A204.1 (cell line): ENCODE results near the gene RPGR.

Experiments used
- FAIRE-seq: peaks from 2 replicates; lab custom pipeline; 2012; peaks lifted over from hg19 to GRCh38; lab: Jason Lieb, UNC

RPGR gene

GRCh38 chrX:38327775-38328081 is 419 bp upstream of the RPGR start:
- FAIRE-seq = no peak

- FAIRE-seq = no peak
Observed at GRCh38 chrX:38326086-38326485, 1.2 kb downstream of the RPGR start.

DNA sequence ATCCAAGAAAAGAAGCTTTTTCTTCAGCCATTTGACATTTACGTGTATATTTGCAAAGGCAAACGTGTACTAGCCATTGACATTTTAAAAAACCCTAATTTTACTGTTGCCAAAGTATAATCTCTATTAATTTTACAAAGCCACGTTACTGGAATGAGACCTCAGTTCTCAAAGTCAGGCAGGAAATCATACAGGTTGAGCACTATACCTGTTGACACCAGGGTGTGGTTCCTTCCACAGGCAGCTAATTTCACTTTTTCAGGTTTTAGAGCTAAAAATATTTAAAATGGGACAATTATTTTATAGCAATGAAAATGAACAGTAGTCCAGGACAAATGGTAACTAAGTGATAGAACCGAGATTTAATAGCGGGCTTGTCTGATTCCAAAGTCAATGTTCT is 6.5 kb downstream of the RPGR start:
- FAIRE-seq = no peak

DNA sequence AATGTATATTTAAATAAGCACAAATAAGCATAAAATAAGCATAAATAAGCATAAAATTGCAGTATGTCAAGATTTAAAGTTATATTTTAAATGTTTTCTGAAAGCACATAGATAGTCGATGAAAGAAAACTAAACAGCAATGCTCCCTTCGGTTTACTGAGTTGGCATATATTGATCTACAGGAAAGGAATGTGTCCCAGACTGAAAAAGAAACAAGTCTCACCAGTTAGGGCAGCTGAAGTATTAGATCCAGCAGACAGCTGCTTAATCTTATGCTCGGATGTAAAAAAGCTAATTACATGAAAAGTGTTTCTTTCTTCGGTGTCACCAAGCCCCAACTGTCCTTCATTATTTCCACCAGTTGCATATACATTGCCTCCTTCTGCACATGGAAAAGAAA is 8.7 kb downstream of the RPGR start:
- FAIRE-seq = no peak

DNA sequence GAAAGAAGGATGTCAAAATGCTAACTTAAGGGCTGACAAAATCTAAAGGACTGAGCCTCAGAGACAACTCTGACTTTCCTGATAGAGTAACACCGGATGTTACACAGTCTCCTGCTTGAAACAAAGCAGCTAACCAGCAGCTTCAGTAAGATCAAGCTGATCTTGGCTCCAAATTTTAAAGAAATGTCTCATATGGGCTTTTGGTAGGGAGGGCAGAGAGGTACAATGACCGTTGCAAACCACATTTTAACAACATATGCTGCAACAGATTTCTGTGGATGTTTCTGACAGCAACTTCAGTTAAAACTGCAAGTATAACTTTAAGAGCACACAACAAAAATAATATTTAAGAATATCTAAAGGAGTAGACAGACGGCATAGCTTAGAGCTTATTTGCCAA is 9.1 kb downstream of the RPGR start:
- no peak for FAIRE-seq

GRCh38 chrX:38315186-38315585 is 12.1 kb downstream of the RPGR start:
- FAIRE-seq = no peak

- no peak for FAIRE-seq
Observed at GRCh38 chrX:38313190-38313589, 14.1 kb downstream of the RPGR start.

- no peak for FAIRE-seq
Observed at GRCh38 chrX:38312436-38312835, 14.9 kb downstream of the RPGR start.

DNA sequence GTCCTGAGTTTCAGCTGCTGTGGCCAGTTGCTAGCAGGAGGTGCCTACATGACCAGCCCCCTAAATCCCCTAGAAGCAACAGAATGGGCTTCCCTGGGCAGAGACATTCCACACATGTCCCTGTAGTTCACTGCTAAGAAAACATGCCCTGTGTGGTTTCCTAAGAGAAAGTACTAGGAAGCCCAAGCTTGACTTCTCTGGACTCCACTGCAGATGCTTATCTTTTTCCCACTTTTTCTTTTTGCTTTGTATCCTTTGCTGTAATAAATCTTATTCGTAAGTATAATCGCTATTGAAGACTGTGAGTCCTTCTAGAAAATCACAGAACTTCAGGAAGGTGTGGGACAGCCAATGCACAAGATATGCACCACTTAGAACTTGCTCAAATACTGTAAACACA is 15.6 kb downstream of the RPGR start:
- FAIRE-seq = no peak

DNA sequence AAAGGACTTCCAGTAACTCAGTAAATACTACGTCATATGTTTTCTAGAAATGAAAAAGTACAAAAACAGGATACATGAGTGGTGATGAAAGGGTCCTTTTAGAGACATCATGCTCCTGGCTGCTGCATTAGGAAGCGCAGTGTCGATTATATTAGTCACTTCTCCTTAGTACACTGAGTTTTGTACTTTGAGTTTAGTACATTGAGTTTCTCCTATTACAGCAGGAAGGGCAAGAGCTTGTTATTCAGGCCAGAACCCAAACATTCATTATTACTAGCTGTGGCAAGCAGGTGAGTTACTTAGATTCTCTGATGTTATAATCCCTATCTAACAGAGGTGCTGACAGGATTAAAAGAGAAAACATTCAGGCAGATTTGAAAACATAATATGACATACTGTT is 21.3 kb downstream of the RPGR start:
- FAIRE-seq = no peak

- no peak for FAIRE-seq
Observed at GRCh38 chrX:38304010-38304409, 23.3 kb downstream of the RPGR start.

DNA sequence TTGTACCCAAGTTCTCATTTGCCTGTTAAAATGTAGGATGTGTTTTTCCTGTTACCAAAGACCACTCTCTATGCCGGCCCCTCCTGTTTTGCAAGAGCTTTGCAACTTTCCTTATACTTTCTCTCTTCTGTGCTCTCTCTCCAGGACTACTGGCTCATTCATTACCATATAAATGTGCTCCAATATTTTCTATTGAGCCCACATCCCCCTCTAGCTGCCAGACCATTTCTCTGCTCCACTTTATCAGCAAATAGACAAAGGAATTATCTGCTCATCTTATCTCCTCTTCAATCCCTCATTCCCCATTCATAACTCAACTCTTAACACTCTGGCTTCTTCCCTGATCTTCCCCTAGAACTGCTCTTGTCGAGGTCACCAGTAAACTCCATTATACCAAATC is 33.6 kb downstream of the RPGR start:
- FAIRE-seq = no peak

- FAIRE-seq = no peak
Observed at GRCh38 chrX:38287674-38288073, 39.6 kb downstream of the RPGR start.

DNA sequence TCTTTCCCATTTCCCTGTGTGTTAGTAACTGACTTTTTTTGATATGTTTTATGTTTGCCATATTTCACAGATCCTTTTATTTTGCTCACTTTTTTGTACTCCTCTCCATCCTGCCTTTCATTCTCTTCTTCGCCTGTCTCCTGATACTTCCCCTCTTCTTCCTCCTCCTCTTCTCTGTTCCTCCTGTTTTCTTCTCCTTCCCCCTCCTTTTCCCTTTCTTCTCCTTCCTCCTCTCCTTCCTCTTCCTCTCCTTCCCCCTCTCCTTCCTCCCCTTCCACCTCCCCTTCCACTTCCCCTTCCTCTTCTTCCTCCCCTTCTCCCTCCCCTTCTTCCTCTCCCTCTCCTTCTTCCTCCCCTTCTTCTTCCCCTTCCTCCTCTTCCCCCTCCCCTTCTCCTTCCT is 41.7 kb downstream of the RPGR start:
- FAIRE-seq = no peak

GRCh38 chrX:38282049-38282448 is 45.3 kb downstream of the RPGR start:
- no peak for FAIRE-seq

DNA sequence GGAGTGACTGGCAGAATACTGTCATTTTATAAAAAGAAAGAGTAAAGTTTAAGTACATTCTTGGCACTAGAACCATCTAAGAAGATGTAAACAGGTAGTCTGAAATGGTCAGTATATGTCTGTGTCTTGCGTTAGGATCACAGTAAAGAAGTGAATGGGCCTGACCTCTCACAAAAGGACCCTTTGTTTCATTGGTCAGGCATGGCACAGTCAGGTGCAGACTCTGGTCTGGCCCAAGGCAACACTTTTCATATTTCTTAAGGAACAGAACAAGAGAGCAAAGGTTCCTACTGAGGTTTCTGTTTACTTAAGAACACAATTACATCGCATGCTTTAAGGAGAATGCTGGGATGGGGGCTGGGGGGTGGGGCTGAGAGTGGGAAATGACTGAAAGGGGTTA is 48.1 kb downstream of the RPGR start:
- FAIRE-seq = no peak

GRCh38 chrX:38278682-38279081 is 48.6 kb downstream of the RPGR start:
- no peak for FAIRE-seq

- FAIRE-seq = no peak
Observed at GRCh38 chrX:38277802-38278201, 49.5 kb downstream of the RPGR start.

DNA sequence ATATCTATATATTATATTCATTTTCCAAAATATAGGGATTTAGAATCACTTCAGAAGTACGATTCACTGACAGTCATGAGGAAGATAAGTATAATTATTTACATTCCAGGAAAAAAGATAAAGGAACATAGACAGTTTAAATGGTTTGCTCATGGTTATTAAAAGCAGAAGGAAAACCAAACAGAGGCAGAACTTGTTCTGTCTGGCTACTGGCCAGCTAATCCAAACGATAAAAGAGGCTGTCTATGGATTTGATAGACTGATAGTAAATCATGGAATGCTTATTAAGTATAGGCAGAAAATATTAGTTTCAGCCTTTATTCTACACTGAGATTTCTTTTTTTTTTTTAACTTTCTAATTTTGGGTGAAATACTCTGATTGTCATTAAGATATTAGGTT is 50.2 kb downstream of the RPGR start:
- FAIRE-seq = no peak

GRCh38 chrX:38276089-38276488 is 51.2 kb downstream of the RPGR start:
- FAIRE-seq = no peak

GRCh38 chrX:38275615-38276014 is 51.7 kb downstream of the RPGR start:
- FAIRE-seq = no peak

DNA sequence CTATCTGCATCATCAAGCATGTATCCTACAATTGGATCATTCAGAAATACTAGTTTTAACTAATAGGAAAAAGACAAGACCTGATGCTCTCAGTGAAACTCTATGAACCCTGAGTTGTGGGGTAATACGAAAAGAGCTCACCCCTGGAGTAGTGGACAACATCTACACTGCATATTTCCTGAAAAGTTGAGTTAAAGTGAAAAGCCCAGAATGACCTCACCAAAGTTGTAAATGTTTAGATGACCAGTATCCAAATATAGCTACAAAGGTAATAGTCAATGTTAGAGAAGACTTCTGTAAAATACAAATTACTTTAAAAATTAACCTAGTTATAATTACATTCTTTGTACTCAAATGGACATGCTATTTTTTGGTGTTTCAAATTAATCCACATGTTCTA is 53.9 kb downstream of the RPGR start:
- FAIRE-seq = no peak

GRCh38 chrX:38271154-38271716 is 56.1 kb downstream of the RPGR start:
- no peak for FAIRE-seq

GRCh38 chrX:38268011-38268410 is 59.3 kb downstream of the RPGR start:
- no peak for FAIRE-seq
